HFF-Myc (cell line): ENCODE measurements around the gene APOBEC3H.
"Not testable (repeated sequence)": the region's sequence is repeated elsewhere in the genome, so short reads cannot be mapped to it uniquely, and the experiment has no call there.

Experiments
- DNase-seq: peaks from one replicate; pipeline ENCODE4 v3.0.0-alpha.2; 2011; ENCODE audit warnings: low read depth; ENCODE audit errors: extremely low read depth
- H3K4me3 ChIP-seq: replicated peaks from 2 replicates; pipeline ENCODE4 v1.5.1; 2011; ENCODE audit warnings: low read depth, mild to moderate bottlenecking, control low read depth, low read length
- TF ChIP-seq, protein P1 (sequence below): IDR thresholded peaks from 2 replicates; pipeline ENCODE4 v1.5.1; 2012; ENCODE audit warnings: mild to moderate bottlenecking, low read depth, low read length, control low read depth; ENCODE audit errors: missing control alignments

Gene APOBEC3H

DNA sequence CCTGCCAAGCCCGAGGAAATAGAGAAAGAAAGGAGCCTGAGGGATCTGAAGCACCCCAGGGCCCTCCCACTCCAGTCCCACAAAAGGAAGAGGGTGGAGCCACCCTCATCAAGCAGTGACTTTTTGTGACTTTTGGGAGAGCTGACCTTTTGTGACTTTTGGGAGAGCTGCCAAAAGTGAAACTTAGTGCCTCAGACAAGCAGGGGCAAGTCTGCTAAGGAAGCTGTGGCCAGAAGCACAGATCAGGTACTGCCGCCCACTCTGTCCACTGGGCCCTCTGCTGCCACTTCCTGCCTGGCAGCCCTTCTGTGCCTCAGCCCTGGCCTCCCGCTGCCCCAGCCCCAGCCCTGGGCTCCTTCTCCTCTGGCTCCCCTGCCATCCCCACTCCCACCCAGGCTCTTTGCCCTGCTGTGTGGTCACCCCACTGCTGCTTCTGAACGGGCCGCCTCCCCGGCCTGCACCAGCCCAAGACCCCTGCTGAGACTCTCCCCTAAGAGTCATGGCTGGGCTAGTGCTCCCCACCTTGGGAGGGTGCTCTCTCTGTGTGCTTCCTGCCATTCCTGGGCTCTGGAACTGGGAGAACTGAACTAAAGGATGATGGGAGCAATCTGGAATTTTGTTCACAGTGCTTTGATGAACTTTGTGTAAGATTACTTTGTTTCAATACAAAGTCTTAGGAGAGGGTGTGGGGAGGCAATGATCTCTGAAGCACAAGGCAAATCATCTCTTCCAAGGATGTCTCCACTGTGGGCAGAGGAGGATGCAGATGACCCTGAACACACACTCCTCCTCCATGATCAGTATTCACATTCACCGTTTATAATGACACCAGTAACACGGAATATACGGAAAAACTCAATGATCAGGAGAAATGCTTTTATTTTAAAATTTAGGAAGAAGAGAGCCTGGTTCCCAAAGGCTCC, at the start of gene APOBEC3H:
Gene APOBEC3H (plus strand): TSS at position 147 of the 923 bp plus-strand sequence. CDS start 3,035 bp downstream, outside the sequence.
- no peak within 1 kb of the TSS for H3K4me3 ChIP-seq
- TF ChIP-seq, protein P1, sequence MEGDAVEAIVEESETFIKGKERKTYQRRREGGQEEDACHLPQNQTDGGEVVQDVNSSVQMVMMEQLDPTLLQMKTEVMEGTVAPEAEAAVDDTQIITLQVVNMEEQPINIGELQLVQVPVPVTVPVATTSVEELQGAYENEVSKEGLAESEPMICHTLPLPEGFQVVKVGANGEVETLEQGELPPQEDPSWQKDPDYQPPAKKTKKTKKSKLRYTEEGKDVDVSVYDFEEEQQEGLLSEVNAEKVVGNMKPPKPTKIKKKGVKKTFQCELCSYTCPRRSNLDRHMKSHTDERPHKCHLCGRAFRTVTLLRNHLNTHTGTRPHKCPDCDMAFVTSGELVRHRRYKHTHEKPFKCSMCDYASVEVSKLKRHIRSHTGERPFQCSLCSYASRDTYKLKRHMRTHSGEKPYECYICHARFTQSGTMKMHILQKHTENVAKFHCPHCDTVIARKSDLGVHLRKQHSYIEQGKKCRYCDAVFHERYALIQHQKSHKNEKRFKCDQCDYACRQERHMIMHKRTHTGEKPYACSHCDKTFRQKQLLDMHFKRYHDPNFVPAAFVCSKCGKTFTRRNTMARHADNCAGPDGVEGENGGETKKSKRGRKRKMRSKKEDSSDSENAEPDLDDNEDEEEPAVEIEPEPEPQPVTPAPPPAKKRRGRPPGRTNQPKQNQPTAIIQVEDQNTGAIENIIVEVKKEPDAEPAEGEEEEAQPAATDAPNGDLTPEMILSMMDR, result no peak
- peak; percentile 44 for DNase-seq

DNA sequence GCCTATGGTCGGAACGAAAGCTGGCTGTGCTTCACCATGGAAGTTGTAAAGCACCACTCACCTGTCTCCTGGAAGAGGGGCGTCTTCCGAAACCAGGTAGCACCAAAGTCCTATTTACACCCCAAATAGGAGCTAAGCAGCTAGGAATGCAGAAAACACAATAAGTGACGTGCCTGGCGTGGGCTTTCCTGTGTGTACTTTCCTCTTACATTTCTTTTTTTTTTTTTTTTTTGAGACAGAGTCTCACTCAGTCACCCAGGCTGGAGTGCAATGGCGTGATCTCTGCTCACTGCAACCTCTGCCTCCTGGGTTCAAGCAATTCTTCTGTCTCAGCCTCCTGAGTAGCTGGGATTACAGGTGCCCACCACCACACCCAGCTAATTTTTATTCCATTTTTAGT, 47.6 kb upstream of the APOBEC3H start:
- not testable (repeated sequence) for DNase-seq, H3K4me3 ChIP-seq

DNA sequence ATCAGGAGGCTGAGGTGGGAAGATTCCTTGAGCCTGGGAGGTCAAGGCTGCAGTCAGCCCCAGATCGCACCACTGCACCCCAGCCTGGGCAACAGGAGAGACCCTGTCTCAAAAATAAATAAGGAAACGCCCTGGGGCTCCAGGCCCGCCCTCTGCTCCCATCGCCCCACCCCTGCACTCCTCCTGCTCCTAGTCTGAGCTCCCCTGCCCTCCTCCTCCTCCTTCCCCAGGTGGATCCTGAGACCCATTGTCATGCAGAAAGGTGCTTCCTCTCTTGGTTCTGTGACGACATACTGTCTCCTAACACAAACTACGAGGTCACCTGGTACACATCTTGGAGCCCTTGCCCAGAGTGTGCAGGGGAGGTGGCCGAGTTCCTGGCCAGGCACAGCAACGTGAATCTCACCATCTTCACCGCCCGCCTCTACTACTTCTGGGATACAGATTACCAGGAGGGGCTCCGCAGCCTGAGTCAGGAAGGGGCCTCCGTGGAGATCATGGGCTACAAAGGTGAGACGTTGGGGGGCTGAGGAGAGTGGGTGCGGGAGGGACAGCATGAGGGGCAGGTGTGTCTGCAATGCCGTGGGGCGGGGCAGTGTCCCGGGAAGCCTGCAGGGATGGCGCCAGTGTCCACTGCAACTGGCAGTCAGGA, 45.1 kb upstream of the APOBEC3H start:
- not testable (repeated sequence) for DNase-seq

DNA sequence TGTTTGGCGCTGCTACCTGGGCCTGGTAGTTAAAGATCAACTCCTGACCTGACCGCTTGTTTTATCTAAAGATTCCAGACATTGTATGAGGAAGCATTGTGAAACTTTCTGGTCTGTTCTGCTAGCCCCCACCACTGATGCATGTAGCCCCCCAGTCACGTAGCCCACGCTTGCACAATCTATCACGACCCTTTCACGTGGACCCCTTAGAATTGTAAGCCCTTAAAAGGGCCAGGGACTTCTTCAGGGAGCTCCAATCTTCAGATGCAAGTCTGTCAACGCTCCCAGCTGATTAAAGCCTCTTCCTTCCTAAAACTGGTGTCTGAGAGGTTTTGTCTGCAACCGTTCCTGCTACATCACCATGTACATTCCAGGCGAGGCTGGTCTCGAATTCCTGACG, 41.4 kb upstream of the APOBEC3H start:
- TF ChIP-seq, protein P1, result no peak
- DNase-seq, result no peak
- H3K4me3 ChIP-seq, result no peak overlapping the region

More for the DNA sequence above, 45.1 kb upstream of the APOBEC3H start:
- not testable (repeated sequence) for H3K4me3 ChIP-seq

DNA sequence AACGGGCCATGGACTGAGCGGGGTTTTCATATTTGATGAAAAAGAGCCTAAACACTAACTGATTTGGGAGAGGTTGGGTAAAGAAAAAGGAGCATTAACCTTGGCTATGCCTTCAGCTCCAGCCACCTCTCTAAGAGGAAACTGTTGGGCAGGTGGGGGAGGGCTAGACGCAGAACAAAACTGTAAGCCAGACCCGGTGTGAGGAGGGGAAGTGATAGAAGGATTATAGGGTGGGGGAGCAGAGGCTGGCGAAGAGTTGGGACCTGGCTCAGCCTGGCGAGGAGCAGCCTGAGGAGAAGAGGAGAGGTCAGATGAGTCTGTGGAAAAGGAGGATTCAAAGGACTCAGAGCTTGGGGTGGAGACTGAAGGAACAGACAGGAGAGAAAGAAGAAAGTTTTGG, 35.8 kb upstream of the APOBEC3H start:
- not testable (repeated sequence) for DNase-seq, H3K4me3 ChIP-seq

DNA sequence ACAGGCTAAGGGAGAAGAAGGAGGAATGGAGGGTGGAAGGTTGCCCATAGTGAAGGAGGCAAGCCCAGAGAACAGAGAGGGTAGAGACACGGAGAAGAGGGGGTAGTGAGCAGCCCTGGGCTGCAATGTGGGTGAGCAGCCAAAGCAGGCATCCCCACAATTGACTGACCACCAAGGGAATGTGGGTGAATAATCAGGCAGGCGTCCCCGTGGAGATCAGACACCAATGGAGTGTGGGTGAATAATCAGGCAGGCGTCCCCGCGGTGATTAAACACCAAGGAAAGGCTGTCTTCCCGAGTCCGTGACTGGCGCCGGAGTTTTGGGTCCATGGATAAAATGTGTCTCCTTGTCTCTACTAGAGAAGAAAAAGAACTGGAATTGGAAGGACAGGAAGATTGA, 35.1 kb upstream of the APOBEC3H start:
- not testable (repeated sequence) for DNase-seq, H3K4me3 ChIP-seq

DNA sequence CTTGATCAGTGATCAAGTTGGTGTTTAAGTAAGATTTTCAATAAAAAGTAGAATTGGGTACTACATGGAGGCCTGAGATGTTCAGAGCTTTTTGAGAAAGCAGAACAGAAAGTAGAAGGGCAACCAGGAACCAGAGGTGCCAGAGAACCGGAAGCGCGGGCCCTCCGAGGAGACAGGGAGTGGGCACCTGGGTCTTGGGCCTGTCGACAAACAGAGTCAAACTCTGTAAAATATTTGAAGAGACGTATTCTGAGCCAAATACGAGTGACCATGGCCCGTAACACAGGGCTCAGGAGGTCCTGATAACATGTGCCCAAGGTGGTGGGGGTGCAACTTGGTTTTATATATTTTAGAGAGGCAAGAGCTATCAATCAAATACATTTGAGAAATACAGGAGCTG, 33.1 kb upstream of the APOBEC3H start:
- not testable (repeated sequence) for DNase-seq, H3K4me3 ChIP-seq

DNA sequence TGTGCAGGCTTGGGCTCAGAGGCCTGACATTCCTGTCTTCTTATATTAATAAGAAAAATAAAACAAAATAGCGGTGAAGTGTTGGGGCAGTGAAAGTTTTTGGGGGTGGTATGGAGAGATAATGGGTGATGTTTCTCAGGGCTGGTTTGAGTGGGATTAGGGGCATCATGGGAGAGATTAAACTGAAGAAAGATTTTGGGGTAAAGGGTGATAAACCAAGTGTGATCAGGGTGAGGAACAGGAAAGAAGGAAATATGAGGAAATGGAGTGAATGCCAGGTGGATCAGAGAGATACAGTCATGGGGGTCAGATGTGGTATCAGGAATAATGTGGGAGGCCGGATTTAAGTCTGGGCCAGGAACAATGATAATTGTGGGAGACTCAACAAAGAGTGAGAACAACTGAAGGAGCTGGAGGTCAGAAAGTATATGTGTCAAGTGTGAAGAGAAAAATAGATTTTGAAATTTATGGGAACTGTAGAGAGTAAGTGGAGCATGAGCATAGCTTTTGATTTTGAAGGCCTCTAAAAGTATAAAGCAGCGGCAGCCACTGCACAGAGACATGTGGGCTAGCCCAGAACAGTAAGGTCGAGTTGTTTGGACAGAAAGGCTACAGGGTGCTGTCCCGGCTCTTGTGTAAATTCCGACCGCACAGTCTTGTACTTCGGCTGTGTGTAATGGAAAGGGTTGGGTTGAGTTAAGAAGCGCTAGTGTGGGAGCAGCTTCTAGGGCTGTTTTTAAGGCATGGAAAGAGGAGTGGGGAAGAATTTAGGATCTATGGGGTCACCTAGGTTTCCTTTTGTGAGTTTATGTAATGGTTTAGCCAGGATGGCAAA, 30.4 kb upstream of the APOBEC3H start:
- DNase-seq, H3K4me3 ChIP-seq: not testable (repeated sequence)

DNA sequence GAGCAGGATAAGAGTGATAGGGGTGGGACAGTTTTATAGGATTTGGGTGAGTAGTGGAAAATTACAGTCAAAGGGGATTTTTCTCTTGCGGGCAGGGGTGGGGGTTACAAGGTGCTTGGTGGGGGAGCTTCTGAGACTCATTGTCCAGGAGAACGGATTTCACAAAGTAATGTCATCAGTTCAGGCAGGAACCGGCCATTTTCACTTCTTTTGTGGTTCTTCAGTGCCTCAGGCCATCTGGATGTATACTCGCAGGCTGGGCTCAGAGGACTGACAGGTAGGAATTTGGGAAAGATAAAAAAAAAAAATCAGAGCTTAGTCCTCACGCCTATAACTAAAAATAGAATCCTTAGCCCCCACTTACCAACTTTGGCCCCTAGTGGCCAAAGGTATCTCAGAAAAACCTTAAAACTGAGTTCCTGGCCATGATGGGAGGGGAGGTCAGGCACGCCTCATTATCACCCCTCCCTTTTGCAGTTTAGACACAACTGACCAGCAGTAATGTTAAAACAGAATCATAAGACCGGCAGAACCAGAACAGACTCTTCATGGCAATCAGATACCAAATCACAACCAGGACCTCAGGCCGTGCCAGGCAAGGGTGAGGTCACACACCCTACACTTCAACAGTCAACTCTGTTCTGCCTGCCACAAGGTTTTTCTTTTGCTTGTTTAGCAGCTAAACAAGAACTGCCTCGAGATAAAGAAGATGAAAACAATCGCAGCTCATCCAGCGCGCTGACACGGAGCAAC, 28.8 kb upstream of the APOBEC3H start:
- H3K4me3 ChIP-seq, result no peak overlapping the region
- no peak for DNase-seq
- TF ChIP-seq, protein P1, result no peak
